Activated B cell treated with CpG ODN at 0.5 μM for 24 hours (primary cell): ENCODE results near the gene TAOK3. TPM values are rescaled to one million over a fixed set of nuclear protein-coding genes. Genes with fewer than 3 reads are reported as not detected.

ENCODE experiments used
- ATAC-seq: fragments of 200-7000 bp; cut with Tn5 transposase; one replicate; pipeline ENCODE4 v1.10.0; 2021; ENCODE audit warnings: low read depth, mild to moderate bottlenecking, moderate library complexity
- CTCF ChIA-PET: fragments of 350-600 bp; sonication (Branson Sonifier 250); formaldehyde crosslinking; loops from one replicate; lab custom pipeline; 2021; ENCODE audit warnings: antibody characterized with exemption; lab: Charles Lee
- POLR2A ChIA-PET: fragments of 350-600 bp; sonication (Branson Sonifier 250); formaldehyde crosslinking; loops from one replicate; lab custom pipeline; 2021; ENCODE audit warnings: antibody characterized with exemption; lab: Charles Lee
- DNase-seq: peaks from one replicate; pipeline ENCODE4 v3.0.0; 2022
- H3K27ac Mint-ChIP-seq: one replicate; pipeline ENCODE4 v1.8.0; 2020; ENCODE audit warnings: mixed read lengths
- H3K27me3 Mint-ChIP-seq: one replicate; pipeline ENCODE4 v1.8.0; 2021; ENCODE audit warnings: mixed read lengths
- H3K36me3 Mint-ChIP-seq: one replicate; pipeline ENCODE4 v1.8.0; 2021; ENCODE audit warnings: low read depth, mixed read lengths
- H3K4me1 Mint-ChIP-seq: one replicate; pipeline ENCODE4 v1.8.0; 2021; ENCODE audit warnings: mixed read lengths
- H3K4me3 Mint-ChIP-seq: one replicate; pipeline ENCODE4 v1.8.0; 2020; ENCODE audit warnings: mild to moderate bottlenecking, mixed read lengths
- H3K9me3 Mint-ChIP-seq: one replicate; pipeline ENCODE4 v1.8.0; 2020; ENCODE audit warnings: mixed read lengths
- CTCF ChIP-seq: fragments of 200-600 bp; IDR thresholded peaks from one replicate; pipeline ENCODE4 v1.8.0; 2022; ENCODE audit warnings: antibody characterized with exemption, mild to moderate bottlenecking
- intact Hi-C: fragments of 100-400 bp; cut with micrococcal nuclease; formaldehyde crosslinking; loops from one replicate; pipeline ENCODE4 v1.15.1; 2024
- total RNA-seq: library from RNA; stranded (reverse); gene quantifications from 2 replicates; pipeline ENCODE4 v1.2.3, GENCODE V29; 2022

The TAOK3 gene
- total RNA-seq, 1 donor from 2014 or later: 86.9 TPM

GRCh38 chr12:118144499-118144898, 228.2 kb downstream of the TAOK3 start:
- no peak for ATAC-seq
- no peak overlapping the region for H3K27ac Mint-ChIP-seq
- ChIA-PET CTCF (no interaction called here), POLR2A (interaction anchor here (1.9 kb wide), 1 partner anchor 8 kb away, joined by 10 read pairs; the partner anchor contains the start of gene PEBP1)
- DNase-seq: no peak
- H3K4me3 Mint-ChIP-seq: no peak overlapping the region
- H3K9me3 Mint-ChIP-seq: no peaks in the 10 kb centered on the region
- H3K4me1 Mint-ChIP-seq: peaks cover 9% of the 10 kb centered on the region
- intact Hi-C loops: no loop called here
- H3K27me3 Mint-ChIP-seq: no peaks in the 10 kb centered on the region
- TF ChIP-seq CTCF: no peak
- H3K36me3 Mint-ChIP-seq: peaks cover 77% of the 10 kb centered on the region

DNA sequence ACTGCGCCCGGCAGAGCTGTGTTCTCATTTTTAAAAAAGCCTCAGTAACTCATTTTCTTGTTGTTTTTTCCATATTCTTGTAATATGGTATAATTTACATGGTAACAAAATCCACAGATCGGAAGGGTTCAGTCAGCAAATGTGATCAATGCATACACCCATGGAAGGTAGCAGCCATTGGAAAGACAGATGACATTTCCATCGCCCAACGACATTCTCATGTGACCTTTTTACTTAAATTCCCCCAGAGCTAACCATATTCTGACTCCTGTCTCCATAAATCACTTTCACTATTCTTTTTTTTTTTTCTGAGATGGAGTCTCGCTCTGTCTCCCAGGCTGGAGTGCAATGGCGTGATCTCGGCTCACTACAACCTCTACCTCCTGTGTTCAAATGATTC, 231.9 kb downstream of the TAOK3 start:
- CTCF ChIA-PET: interaction anchor here (1.7 kb wide), 1 partner anchor 25 kb away, joined by 5 read pairs; no protein-coding TSS in a partner anchor
- Mint-ChIP-seq H3K27me3 (no peaks in the 10 kb centered on the region), H3K36me3 (peaks cover 65% of the 10 kb centered on the region), H3K9me3 (no peaks in the 10 kb centered on the region), H3K27ac (no peak overlapping the region), H3K4me3 (no peak overlapping the region), H3K4me1 (peaks cover 20% of the 10 kb centered on the region)
- intact Hi-C loops: no loop called here
- POLR2A ChIA-PET: no interaction called here
- ATAC-seq: no peak
- TF ChIP-seq CTCF: no peak
- no peak for DNase-seq

- Mint-ChIP-seq H3K9me3 (no peaks in the 10 kb centered on the region), H3K27ac (peak overlapping the region; percentile 76), H3K27me3 (no peaks in the 10 kb centered on the region), H3K36me3 (peaks cover 37% of the 10 kb centered on the region), H3K4me1 (peaks cover 20% of the 10 kb centered on the region), H3K4me3 (peak overlapping the region; percentile 98)
- POLR2A ChIA-PET: interaction anchor here (0.6 to 2.2 kb wide), 9 partner anchors 8 to 241 kb away, joined by 3 to 21 read pairs (median 9); partner anchors contain the start of genes SUDS3, TAOK3 and WSB2
- ATAC-seq (no peak), DNase-seq (no peak)
- CTCF ChIA-PET: interaction anchor here (1.6 kb wide), 1 partner anchor 239 kb away, joined by 5 read pairs; the partner anchor contains the start of gene SUDS3
- no peak for TF ChIP-seq CTCF
- intact Hi-C loops: loop anchor here (2.0 to 5.0 kb wide), 2 partner anchors 40 to 72 kb away; no protein-coding TSS in a partner anchor
Measured at GRCh38 chr12:118137148-118137678, 235.5 kb downstream of the TAOK3 start.

GRCh38 chr12:118136559-118137003, 236.1 kb downstream of the TAOK3 start:
- ChIA-PET POLR2A (interaction anchor here (0.5 to 2.2 kb wide), 16 partner anchors 9 to 1689 kb away, joined by 3 to 21 read pairs (median 4); partner anchors contain the start of genes SUDS3, TAOK3, VSIG10 and WSB2), CTCF (interaction anchor here (1.1 to 1.6 kb wide), 3 partner anchors 16 to 241 kb away, joined by 4 to 5 read pairs (median 5); partner anchors contain the start of gene SUDS3)
- intact Hi-C loops: loop anchor here (1.0 to 5.0 kb wide), 6 partner anchors 16 to 240 kb away; partner anchors contain the start of genes RFC5, SUDS3 and VSIG10
- peak; percentile 25 for ATAC-seq
- H3K4me1 Mint-ChIP-seq: peaks cover 20% of the 10 kb centered on the region
- TF ChIP-seq CTCF: no peak
- H3K27me3 Mint-ChIP-seq: no peaks in the 10 kb centered on the region
- H3K36me3 Mint-ChIP-seq: peaks cover 34% of the 10 kb centered on the region
- peak; percentile 40 for DNase-seq
- no peaks in the 10 kb centered on the region for H3K9me3 Mint-ChIP-seq
- H3K4me3 Mint-ChIP-seq: peak overlapping the region; percentile 98
- H3K27ac Mint-ChIP-seq: peak overlapping the region; percentile 76
